GM12801 (cell line): Measurements from ENCODE around the gene PPP3CA.

Experiments used
- CTCF ChIP-seq: IDR thresholded peaks from one replicate; pipeline ENCODE4 v1.5.1; 2011; ENCODE audit warnings: control low read depth; ENCODE audit not compliant: insufficient read length; ENCODE audit errors: extremely low read depth

Gene PPP3CA

GRCh38 chr4:101288365-101289145, 58.8 kb downstream of the PPP3CA start:
- no peak for TF ChIP-seq CTCF

GRCh38 chr4:101287324-101287723, 60.0 kb downstream of the PPP3CA start:
- TF ChIP-seq CTCF: no peak

- no peak for TF ChIP-seq CTCF
These were observed 60.7 kb downstream of the PPP3CA start for GRCh38 chr4:101286663-101287062.

- no peak for TF ChIP-seq CTCF
These were observed 61.3 kb downstream of the PPP3CA start for GRCh38 chr4:101285985-101286384.

GRCh38 chr4:101284546-101284945, 62.8 kb downstream of the PPP3CA start:
- no peak for TF ChIP-seq CTCF

GRCh38 chr4:101283434-101283833, 63.9 kb downstream of the PPP3CA start:
- no peak for TF ChIP-seq CTCF

- no peak for TF ChIP-seq CTCF
These were observed 65.1 kb downstream of the PPP3CA start for GRCh38 chr4:101282076-101282844.
